ENCODE data around the gene ARL16.

GRCh38 chr17:81682565-81683207 lies 911 bp downstream of the ARL16 start:
- TF ChIP-seq CTCF (IDR thresholded peaks at IDR 0.05), result no peak
- no peak for TF ChIP-seq POLR2AphosphoS5 (IDR thresholded peaks at IDR 0.05; ENCODE audit: low read depth, low read length)
- TF ChIP-seq NRF1 (IDR thresholded peaks at IDR 0.05; ENCODE audit: low read depth, low read length), result no peak
